CD8-positive, alpha-beta memory T cell (primary cell): ENCODE data around the gene ELF3. TPM values are rescaled to one million over a fixed set of nuclear protein-coding genes. Genes with fewer than 3 reads are reported as not detected.
A peak's percentile ranks its signal among the peaks of the same experiment; 100 is the strongest.

Experiments used
- CTCF ChIA-PET: fragments of 350-600 bp; sonication (Branson Sonifier 250); formaldehyde crosslinking; loops from one replicate; lab custom pipeline; 2021; ENCODE audit warnings: antibody characterized with exemption; lab: Charles Lee
- POLR2A ChIA-PET: fragments of 350-600 bp; sonication (Branson Sonifier 250); formaldehyde crosslinking; loops from one replicate; lab custom pipeline; 2021; ENCODE audit warnings: antibody characterized with exemption; lab: Charles Lee
- DNase-seq, 5 donors: peaks; one replicate each; pipeline versions ENCODE4 v3.0.0 to v3.0.0-alpha.2; 2020 to 2022; ENCODE audit warnings: mixed read lengths in 1 of 5
- H3K27ac ChIP-seq: one replicate; pipeline ENCODE4 v1.7.0; 2013; ENCODE audit warnings: low read depth, mild to moderate bottlenecking, low read length, moderate library complexity
- H3K27me3 ChIP-seq: 2 replicates; pipeline ENCODE4 v1.7.0; 2013; ENCODE audit warnings: low read length, mild to moderate bottlenecking; ENCODE audit not compliant: insufficient read depth, poor library complexity, severe bottlenecking
- H3K36me3 ChIP-seq: 2 replicates; pipeline ENCODE4 v1.7.0; 2013; ENCODE audit warnings: mild to moderate bottlenecking, low read length, moderate library complexity; ENCODE audit not compliant: insufficient read depth
- H3K4me1 ChIP-seq: 2 replicates; pipeline ENCODE4 v1.7.0; 2013; ENCODE audit warnings: mild to moderate bottlenecking, low read length, moderate library complexity; ENCODE audit not compliant: insufficient read depth
- H3K4me3 ChIP-seq: 2 replicates; pipeline ENCODE4 v1.7.0; 2013; ENCODE audit warnings: mild to moderate bottlenecking, low read length
- H3K9me3 ChIP-seq: 2 replicates; pipeline ENCODE4 v1.7.0; 2013; ENCODE audit warnings: mild to moderate bottlenecking, low read length
- H3K27ac Mint-ChIP-seq, 8 donors: one replicate each; pipeline ENCODE4 v1.8.0; 2020 to 2021; ENCODE audit warnings: mixed read lengths in 8 of 8, mild to moderate bottlenecking in 6 of 8, inconsistent platforms in 3 of 8, moderate library complexity in 3 of 8
- H3K27me3 Mint-ChIP-seq, 2 donors: one replicate each; pipeline ENCODE4 v1.8.0; 2020 to 2021; ENCODE audit warnings: mixed read lengths in 2 of 2, mild to moderate bottlenecking in 1 of 2, moderate library complexity in 1 of 2
- H3K36me3 Mint-ChIP-seq, 3 donors: one replicate each; pipeline ENCODE4 v1.8.0; 2020 to 2021; ENCODE audit warnings: mixed read lengths in 3 of 3, inconsistent platforms in 1 of 3, mild to moderate bottlenecking in 1 of 3
- H3K4me1 Mint-ChIP-seq, 3 donors: one replicate each; pipeline ENCODE4 v1.8.0; 2020 to 2021; ENCODE audit warnings: mixed read lengths in 3 of 3, inconsistent platforms in 1 of 3, mild to moderate bottlenecking in 1 of 3
- H3K4me3 Mint-ChIP-seq, 7 donors: one replicate each; pipeline ENCODE4 v1.8.0; 2020 to 2021; ENCODE audit warnings: mixed read lengths in 7 of 7, mild to moderate bottlenecking in 6 of 7, moderate library complexity in 4 of 7, inconsistent platforms in 2 of 7
- H3K9me3 Mint-ChIP-seq, 5 donors: one replicate each; pipeline ENCODE4 v1.8.0; 2020 to 2022; ENCODE audit warnings: mixed read lengths in 5 of 5, mild to moderate bottlenecking in 3 of 5, moderate library complexity in 2 of 5, inconsistent platforms in 1 of 5
- polyA plus RNA-seq: library from polyadenylated mRNA; unstranded; fragments of 300-500 nt; fragmentation: Illumina TruSeq; gene quantifications from one replicate; pipeline ENCODE4 v1.2.3, GENCODE V29; 2021
- total RNA-seq, 2 experiments: library from RNA; stranded (reverse); gene quantifications; one replicate each; pipeline ENCODE4 v1.2.3, GENCODE V29; 2021

The ELF3 gene
- total and polyA plus RNA-seq, 3 experiments from 2014 or later = 0.11 to 0.26 TPM; not detected in 1

DNA sequence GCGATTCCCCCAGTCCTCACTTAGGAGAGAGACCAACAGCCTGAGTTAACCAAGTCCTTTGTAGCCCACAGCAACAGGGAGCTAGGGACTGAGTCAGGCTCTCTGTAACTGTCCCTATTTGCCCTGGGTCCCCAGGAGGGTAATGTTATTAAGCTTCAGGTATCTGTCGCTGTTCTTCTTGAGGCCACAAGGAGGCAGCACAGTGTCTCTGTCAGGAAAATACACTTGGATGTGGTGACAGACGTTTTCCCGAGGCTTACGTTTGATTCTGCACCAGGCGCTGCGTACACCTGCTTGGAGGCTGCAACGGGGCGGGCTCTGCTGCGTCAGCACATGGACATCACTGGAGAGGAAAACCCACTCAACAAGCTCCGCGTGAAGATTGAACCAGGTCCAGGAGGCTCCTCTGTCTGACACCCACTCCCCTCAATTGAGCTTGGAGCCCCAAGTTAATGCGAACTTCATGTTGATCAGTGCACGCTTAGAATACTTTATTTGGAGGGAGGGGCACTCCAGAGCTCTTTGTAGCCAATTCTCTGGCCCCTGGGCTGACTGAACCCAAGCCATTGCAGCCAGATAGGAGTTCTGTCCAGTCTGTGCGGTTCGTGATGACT, 10.7 kb upstream of the ELF3 start:
- no peaks in the 10 kb centered on the region for H3K9me3 ChIP-seq
- H3K4me1 ChIP-seq = no peaks in the 10 kb centered on the region
- POLR2A ChIA-PET = interaction anchor here (1.3 kb wide), 1 partner anchor 17 kb away, joined by 6 read pairs; the partner anchor contains the start of gene RNPEP
- H3K36me3 Mint-ChIP-seq = peaks cover 0 to 87% (median 38%) of the 10 kb centered on the region in 3 donors
- no peaks in the 10 kb centered on the region for H3K27me3 Mint-ChIP-seq
- peak overlapping the region in 1 of 8 donors; percentile 58 for H3K27ac Mint-ChIP-seq
- H3K27ac ChIP-seq = no peak overlapping the region
- CTCF ChIA-PET = interaction anchor here (0.9 to 1.8 kb wide), 11 partner anchors 8 to 136 kb away, joined by 3 to 15 read pairs (median 5); partner anchors contain the start of genes ELF3, RNPEP and TIMM17A
- peak in 1 of 5 donors; percentile 4 for DNase-seq
- no peaks in the 10 kb centered on the region for H3K9me3 Mint-ChIP-seq
- no peaks in the 10 kb centered on the region for H3K4me1 Mint-ChIP-seq
- H3K4me3 Mint-ChIP-seq = no peak overlapping the region
- H3K4me3 ChIP-seq = no peak overlapping the region
- no peaks in the 10 kb centered on the region for H3K27me3 ChIP-seq
- peaks cover 36% of the 10 kb centered on the region for H3K36me3 ChIP-seq

- H3K4me1 Mint-ChIP-seq = no peaks in the 10 kb centered on the region
- no peaks in the 10 kb centered on the region for H3K9me3 ChIP-seq
- CTCF ChIA-PET = interaction anchor here (1.4 kb wide), 1 partner anchor 133 kb away, joined by 3 read pairs; no protein-coding TSS in a partner anchor
- H3K4me3 Mint-ChIP-seq = no peak overlapping the region
- H3K9me3 Mint-ChIP-seq = no peaks in the 10 kb centered on the region
- no peak overlapping the region for H3K4me3 ChIP-seq
- H3K36me3 Mint-ChIP-seq = peaks cover 10 to 85% (median 29%) of the 10 kb centered on the region in 3 donors
- H3K27me3 ChIP-seq = no peaks in the 10 kb centered on the region
- H3K36me3 ChIP-seq = peaks cover 29% of the 10 kb centered on the region
- H3K27me3 Mint-ChIP-seq = no peaks in the 10 kb centered on the region
- POLR2A ChIA-PET = no interaction called here
- no peak overlapping the region for H3K27ac Mint-ChIP-seq
- DNase-seq = no peak
- H3K4me1 ChIP-seq = no peaks in the 10 kb centered on the region
- no peak overlapping the region for H3K27ac ChIP-seq
Observed at GRCh38 chr1:202002507-202002906, 7.9 kb upstream of the ELF3 start.

DNA sequence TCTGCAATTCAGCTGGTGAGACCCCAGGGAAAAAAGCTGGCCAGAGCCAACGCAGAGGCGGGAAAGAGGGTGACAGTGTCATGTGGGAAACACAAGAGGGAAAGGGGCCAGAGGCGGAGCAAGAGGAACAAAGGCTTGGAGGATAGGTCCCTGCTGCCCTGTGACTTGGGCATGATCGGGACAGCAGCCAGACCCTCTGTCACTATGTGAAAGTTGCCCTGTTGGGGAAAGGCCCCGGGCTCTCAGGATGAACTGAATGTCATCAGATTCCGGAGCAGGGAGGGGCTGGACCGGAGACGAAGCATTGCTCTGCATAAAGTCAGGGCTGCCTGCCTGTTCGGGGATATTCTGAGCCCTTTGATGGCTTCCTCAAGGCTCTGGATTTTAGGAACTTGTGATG, 5.7 kb upstream of the ELF3 start:
- Histone ChIP-seq H3K4me3 (no peak overlapping the region), H3K27ac (no peak overlapping the region), H3K27me3 (no peaks in the 10 kb centered on the region), H3K4me1 (no peaks in the 10 kb centered on the region), H3K9me3 (no peaks in the 10 kb centered on the region), H3K36me3 (peaks cover 29% of the 10 kb centered on the region)
- Mint-ChIP-seq H3K4me3 (no peak overlapping the region), H3K27me3 (no peaks in the 10 kb centered on the region), H3K4me1 (peaks cover 0 to 2% (median 0%) of the 10 kb centered on the region in 3 donors), H3K9me3 (no peaks in the 10 kb centered on the region), H3K27ac (no peak overlapping the region), H3K36me3 (peaks cover 10 to 72% (median 29%) of the 10 kb centered on the region in 3 donors)
- DNase-seq = no peak
- ChIA-PET CTCF (no interaction called here), POLR2A (no interaction called here)

GRCh38 chr1:202005958-202006357, 4.4 kb upstream of the ELF3 start:
- no peak overlapping the region for H3K4me3 ChIP-seq
- H3K36me3 ChIP-seq = peaks cover 28% of the 10 kb centered on the region
- Mint-ChIP-seq H3K27ac (peak overlapping the region in 1 of 8 donors; percentile 24), H3K4me3 (no peak overlapping the region), H3K36me3 (peaks cover 10 to 60% (median 22%) of the 10 kb centered on the region in 3 donors), H3K9me3 (no peaks in the 10 kb centered on the region), H3K4me1 (peaks cover 0 to 2% (median 0%) of the 10 kb centered on the region in 3 donors), H3K27me3 (no peaks in the 10 kb centered on the region)
- no peaks in the 10 kb centered on the region for H3K27me3 ChIP-seq
- H3K4me1 ChIP-seq = no peaks in the 10 kb centered on the region
- H3K9me3 ChIP-seq = no peaks in the 10 kb centered on the region
- ChIA-PET POLR2A (no interaction called here), CTCF (no interaction called here)
- DNase-seq = no peak
- no peak overlapping the region for H3K27ac ChIP-seq

DNA sequence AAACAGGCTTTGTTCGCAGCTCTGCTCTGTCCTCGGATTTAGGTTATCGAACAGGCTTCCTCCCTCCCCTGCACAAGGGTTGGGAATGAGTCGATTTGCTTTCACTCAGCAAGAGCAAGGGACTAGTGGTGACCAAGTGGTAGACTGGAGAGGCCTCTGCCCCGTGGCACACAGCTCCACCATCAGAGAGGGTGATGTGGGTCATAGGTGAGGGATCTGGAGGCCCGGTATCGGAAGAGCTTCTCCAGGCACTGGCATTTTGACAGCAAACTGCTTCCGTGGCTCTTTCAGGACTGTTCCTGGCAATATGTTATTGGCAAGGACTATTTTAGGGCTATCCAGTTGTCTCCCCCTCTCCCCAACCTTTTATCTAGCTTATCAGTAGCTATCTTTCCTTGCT, 3.1 kb upstream of the ELF3 start:
- Mint-ChIP-seq H3K9me3 (no peaks in the 10 kb centered on the region), H3K4me1 (peaks cover 0 to 2% (median 0%) of the 10 kb centered on the region in 3 donors), H3K27me3 (no peaks in the 10 kb centered on the region), H3K36me3 (peaks cover 10 to 49% (median 18%) of the 10 kb centered on the region in 3 donors), H3K27ac (peak overlapping the region in 1 of 8 donors; percentile 63), H3K4me3 (no peak overlapping the region)
- no peaks in the 10 kb centered on the region for H3K9me3 ChIP-seq
- peaks cover 18% of the 10 kb centered on the region for H3K36me3 ChIP-seq
- peak overlapping the region; percentile 40 for H3K27ac ChIP-seq
- no peaks in the 10 kb centered on the region for H3K27me3 ChIP-seq
- ChIA-PET CTCF (interaction anchor here (1.1 to 2.0 kb wide), 2 partner anchors 8 to 128 kb away, joined by 5 to 6 read pairs; no protein-coding TSS in a partner anchor), POLR2A (no interaction called here)
- no peaks in the 10 kb centered on the region for H3K4me1 ChIP-seq
- no peak overlapping the region for H3K4me3 ChIP-seq
- no peak for DNase-seq

- H3K27me3 Mint-ChIP-seq = no peaks in the 10 kb centered on the region
- H3K27me3 ChIP-seq = no peaks in the 10 kb centered on the region
- peaks cover 10 to 43% (median 17%) of the 10 kb centered on the region in 3 donors for H3K36me3 Mint-ChIP-seq
- peak overlapping the region; percentile 40 for H3K27ac ChIP-seq
- no peak for DNase-seq
- H3K36me3 ChIP-seq = peaks cover 13% of the 10 kb centered on the region
- H3K4me3 Mint-ChIP-seq = no peak overlapping the region
- no peaks in the 10 kb centered on the region for H3K9me3 Mint-ChIP-seq
- H3K27ac Mint-ChIP-seq = no peak overlapping the region
- no peak overlapping the region for H3K4me3 ChIP-seq
- peaks cover 0 to 2% (median 0%) of the 10 kb centered on the region in 3 donors for H3K4me1 Mint-ChIP-seq
- POLR2A ChIA-PET = no interaction called here
- CTCF ChIA-PET = interaction anchor here (1.1 to 2.0 kb wide), 2 partner anchors 9 to 128 kb away, joined by 5 to 6 read pairs; no protein-coding TSS in a partner anchor
- H3K9me3 ChIP-seq = no peaks in the 10 kb centered on the region
- H3K4me1 ChIP-seq = no peaks in the 10 kb centered on the region
Observed at GRCh38 chr1:202007805-202008489, 2.4 kb upstream of the ELF3 start.

DNA sequence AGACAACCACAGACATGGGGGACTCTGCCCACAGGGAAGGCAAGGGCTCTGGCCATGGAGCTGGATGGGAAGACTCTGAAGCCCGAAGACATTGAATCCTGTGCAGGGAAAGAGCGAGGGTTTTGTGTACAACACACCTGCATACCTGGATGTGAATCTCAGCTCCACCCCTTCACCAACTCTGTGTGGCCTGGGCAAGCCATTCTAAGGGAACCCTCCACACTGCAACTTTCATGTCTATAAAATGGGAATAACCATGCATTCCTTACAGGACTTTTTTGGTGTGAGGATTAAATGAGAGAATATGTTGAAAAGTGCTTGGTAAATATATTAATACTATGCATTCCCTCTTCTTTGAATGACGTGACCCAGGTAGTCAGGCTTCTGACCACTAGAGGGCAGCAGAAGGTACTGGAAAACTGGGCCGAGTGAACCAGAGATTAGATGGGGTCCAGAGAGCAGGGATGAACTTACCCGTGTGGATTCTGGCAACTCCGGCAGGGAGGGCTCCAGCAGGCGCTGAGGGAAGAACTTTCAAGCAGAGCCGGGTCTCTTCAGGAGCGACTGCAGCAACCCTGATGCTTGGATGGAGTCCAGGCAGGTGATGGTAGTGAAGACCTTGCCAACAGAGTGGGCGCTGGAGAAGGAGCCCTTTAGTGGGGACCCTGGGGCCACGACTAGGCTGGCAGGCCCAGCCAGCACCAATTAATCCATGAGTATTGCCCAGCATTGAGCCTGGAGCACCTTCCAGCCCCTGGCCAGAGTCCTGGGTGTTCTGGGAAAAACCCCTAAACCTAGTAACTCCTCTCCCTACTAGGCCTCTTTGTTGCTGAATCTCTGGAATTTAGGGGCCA, 834 bp upstream of the ELF3 start:
- Histone ChIP-seq H3K4me3 (no peak overlapping the region), H3K36me3 (peaks cover under 1% of the 10 kb centered on the region), H3K27me3 (no peaks in the 10 kb centered on the region), H3K27ac (peak overlapping the region; percentile 18), H3K4me1 (no peaks in the 10 kb centered on the region), H3K9me3 (no peaks in the 10 kb centered on the region)
- no peak overlapping the region for H3K27ac Mint-ChIP-seq
- H3K36me3 Mint-ChIP-seq = peaks cover 3 to 26% (median 10%) of the 10 kb centered on the region in 3 donors
- ChIA-PET CTCF (interaction anchor here (0.8 to 2.5 kb wide), 3 partner anchors 10 to 126 kb away, joined by 3 to 7 read pairs (median 4); no protein-coding TSS in a partner anchor), POLR2A (no interaction called here)
- peak; percentile 32 to 62 (median 35) for DNase-seq
- H3K4me3 Mint-ChIP-seq = no peak overlapping the region
- no peaks in the 10 kb centered on the region for H3K27me3 Mint-ChIP-seq
- H3K9me3 Mint-ChIP-seq = no peaks in the 10 kb centered on the region
- peaks cover 0 to 2% (median 0%) of the 10 kb centered on the region in 3 donors for H3K4me1 Mint-ChIP-seq
